Measurements from ENCODE around the gene OR6J1. TPM values are rescaled to one million over a fixed set of nuclear protein-coding genes. Genes with fewer than 3 reads are reported as not detected.

Gene OR6J1
- polyA plus RNA-seq, 1 of the 3 experiments (the other 2 are of a cell fraction): not detected

GRCh38 chr14:22648506-22648905, 4.4 kb upstream of the OR6J1 start:
- H4K20me1 ChIP-seq (ENCODE audit: insufficient read depth): no peaks in the 10 kb centered on the region
- H3F3A ChIP-seq (replicated peaks; ENCODE audit: insufficient read depth): no peaks in the 10 kb centered on the region
- CTCF ChIA-PET: interaction anchor here (0.8 to 1.0 kb wide), 3 partner anchors 50 to 92 kb away, joined by 3 to 4 read pairs (median 3); no protein-coding TSS in a partner anchor
- H3K79me2 ChIP-seq (ENCODE audit: insufficient read depth): no peaks in the 10 kb centered on the region
- H3K4me3 ChIP-seq (ENCODE audit: low read depth in 2 of 2, low read length in 1 of 2): no peak overlapping the region
- H3K4me2 ChIP-seq: no peak overlapping the region
- no peak overlapping the region for H3K9ac ChIP-seq
- WGBS (ENCODE audit: low lambda C conversion rate): 11% methylated on average over 2 of the region's 2 CpGs
- no peak overlapping the region for H3K27ac ChIP-seq (ENCODE audit: low read depth in 2 of 2, low read length in 1 of 2)
- POLR2A ChIA-PET: no interaction called here
- peaks cover 28% of the 10 kb centered on the region; the same call in 1 of the 2 replicates for H3K27me3 ChIP-seq (ENCODE audit: insufficient read depth)
- H3K4me1 ChIP-seq (ENCODE audit: control insufficient read depth in 1 of 2, insufficient read depth in 2 of 2, low read depth in 1 of 2, low read length in 1 of 2): no peaks in the 10 kb centered on the region
- TF ChIP-seq FOXM1 (IDR thresholded peaks at IDR 0.05; ENCODE audit: low read depth) (no peak), RAD21 (IDR thresholded peaks at IDR 0.05; ENCODE audit: low read length) (no peak), NFIC (IDR thresholded peaks at IDR 0.05; ENCODE audit: borderline replicate concordance) (no peak), FOXJ3 (CRISPR knock-in tag; IDR thresholded peaks at IDR 0.05) (no peak), EP300 (IDR thresholded peaks at IDR 0.05; ENCODE audit: borderline replicate concordance in 1 of 2, low read depth in 1 of 2, low read length in 1 of 2) (no peak)
- no peaks in the 10 kb centered on the region for H3K9me2 ChIP-seq
- DNase-seq: no peak
- H3K36me3 ChIP-seq (replicated peaks in 1 of 2; ENCODE audit: control insufficient read depth in 1 of 2, insufficient read depth in 2 of 2, low read length in 1 of 2): no peaks in the 10 kb centered on the region
- no peak overlapping the region for H2AFZ ChIP-seq (ENCODE audit: low read depth)
- no peaks in the 10 kb centered on the region for H3K9me3 ChIP-seq

- Histone ChIP-seq H3K79me2 (ENCODE audit: insufficient read depth) (no peaks in the 10 kb centered on the region), H3K9ac (no peak overlapping the region), H3K36me3 (replicated peaks in 1 of 2; ENCODE audit: control insufficient read depth in 1 of 2, insufficient read depth in 2 of 2, low read length in 1 of 2) (no peaks in the 10 kb centered on the region), H3K9me2 (no peaks in the 10 kb centered on the region), H3K9me3 (no peaks in the 10 kb centered on the region), H3K4me3 (ENCODE audit: low read depth in 2 of 2, low read length in 1 of 2) (no peak overlapping the region), H2AFZ (ENCODE audit: low read depth) (no peak overlapping the region), H3F3A (replicated peaks; ENCODE audit: insufficient read depth) (no peaks in the 10 kb centered on the region), H3K27ac (ENCODE audit: low read depth in 2 of 2, low read length in 1 of 2) (no peak overlapping the region; a peak in 1 of 4 replicates), H4K20me1 (ENCODE audit: insufficient read depth) (no peaks in the 10 kb centered on the region), H3K4me1 (ENCODE audit: control insufficient read depth in 1 of 2, insufficient read depth in 2 of 2, low read depth in 1 of 2, low read length in 1 of 2) (no peaks in the 10 kb centered on the region), H3K27me3 (ENCODE audit: insufficient read depth) (peaks cover 18% of the 10 kb centered on the region; the same call in 1 of the 2 replicates), H3K4me2 (no peak overlapping the region)
- DNase-seq: no peak
- POLR2A ChIA-PET: no interaction called here
- CTCF ChIA-PET: interaction anchor here (0.9 to 2.2 kb wide), 4 partner anchors 12 to 90 kb away, joined by 3 to 8 read pairs (median 4); no protein-coding TSS in a partner anchor
- 18% methylated on average over 4 of the region's 4 CpGs for WGBS (ENCODE audit: low lambda C conversion rate)
- no peak for TF ChIP-seq FOSL2 (IDR thresholded peaks at IDR 0.05; ENCODE audit: borderline replicate concordance, low read depth)
- no peak for TF ChIP-seq ELF1 (IDR thresholded peaks at IDR 0.05)
- no peak for TF ChIP-seq RAD21 (IDR thresholded peaks at IDR 0.05; ENCODE audit: low read length)
- TF ChIP-seq IRF3 (IDR thresholded peaks at IDR 0.05; ENCODE audit: low read depth, low read length): no peak
- no peak for TF ChIP-seq TEAD4 (IDR thresholded peaks at IDR 0.05; ENCODE audit: borderline replicate concordance, insufficient read depth)
- no peak for TF ChIP-seq ZBTB33 (IDR thresholded peaks at IDR 0.05; ENCODE audit: borderline replicate concordance, low read depth)
- no peak for TF ChIP-seq RXRA (IDR thresholded peaks at IDR 0.05; ENCODE audit: borderline replicate concordance, low read depth)
- no peak for TF ChIP-seq MXI1 (IDR thresholded peaks at IDR 0.05; ENCODE audit: low read depth, low read length)
- TF ChIP-seq USF1 (IDR thresholded peaks at IDR 0.05; ENCODE audit: borderline replicate concordance, low read depth): no peak
- TF ChIP-seq MAX (IDR thresholded peaks at IDR 0.05; ENCODE audit: low read depth): no peak
- TF ChIP-seq POLR2AphosphoS5 (IDR thresholded peaks at IDR 0.05; ENCODE audit: low read depth, low read length): no peak
- no peak for TF ChIP-seq SMC3 (IDR thresholded peaks at IDR 0.05; ENCODE audit: low read depth, low read length)
- no peak for TF ChIP-seq CTCF (IDR thresholded peaks at IDR 0.05)
- no peak for TF ChIP-seq RFX5 (IDR thresholded peaks at IDR 0.05; ENCODE audit: low read length)
- no peak for TF ChIP-seq NFIC (IDR thresholded peaks at IDR 0.05; ENCODE audit: borderline replicate concordance)
- no peak for TF ChIP-seq SIN3A (IDR thresholded peaks at IDR 0.05; ENCODE audit: borderline replicate concordance, low read depth, low read length)
These were observed 2.6 kb upstream of the OR6J1 start for GRCh38 chr14:22646570-22647254.

All from SK-N-SH (cell line).